Upper lobe of left lung (tissue), 4 donors: ENCODE data around the gene CFAP299.

Experiments used
- CTCF ChIP-seq, 6 experiments: fragments of 450-650 bp in 4 of 6; fragments of 200-600 bp in 2 of 6; sonication (generic) in 2 of 6; IDR thresholded peaks; one replicate each; pipeline ENCODE4 v1.5.1; 2016 to 2019; ENCODE audit warnings: antibody characterized with exemption in 6 of 6
- EP300 ChIP-seq, 4 donors: sonication (generic); formaldehyde crosslinking; IDR thresholded peaks; one replicate each; pipeline ENCODE4 v1.5.1; 2017; ENCODE audit warnings: antibody characterized with exemption in 4 of 4, control low read depth in 2 of 4
- POLR2A ChIP-seq, 4 donors: fragments of 450-650 bp; IDR thresholded peaks; one replicate each; pipeline ENCODE4 v1.5.1; 2016 to 2017; ENCODE audit warnings: antibody characterized with exemption in 4 of 4, mild to moderate bottlenecking in 2 of 4
- POLR2AphosphoS5 ChIP-seq, 2 donors: sonication (generic); formaldehyde crosslinking; IDR thresholded peaks; one replicate each; pipeline ENCODE4 v1.5.1; 2017; ENCODE audit warnings: antibody characterized with exemption in 2 of 2

- TF ChIP-seq EP300 (IDR thresholded peaks at IDR 0.05) (no peak), CTCF (IDR thresholded peaks at IDR 0.05) (no peak), POLR2A (IDR thresholded peaks at IDR 0.05) (no peak), POLR2AphosphoS5 (IDR thresholded peaks at IDR 0.05) (no peak)
Observed at GRCh38 chr4:80608281-80608980, 272.9 kb downstream of the CFAP299 start.
